Osteocyte (in vitro differentiated cells): Measurements from ENCODE around the gene ATP2B1. TPM values are rescaled to one million over a fixed set of nuclear protein-coding genes. Genes with fewer than 3 reads are reported as not detected.

Experiments used
- DNase-seq: peaks from one replicate; pipeline ENCODE4 v3.0.0; 2021; ENCODE audit warnings: mixed read lengths; ENCODE audit not compliant: unreplicated experiment; ENCODE audit errors: extremely low spot score
- H3K27ac Mint-ChIP-seq: one replicate; pipeline ENCODE4 v1.8.0; 2021; ENCODE audit warnings: mild to moderate bottlenecking, mixed read lengths; ENCODE audit not compliant: unreplicated experiment
- H3K27me3 Mint-ChIP-seq: one replicate; pipeline ENCODE4 v1.8.0; 2021; ENCODE audit warnings: mixed read lengths; ENCODE audit not compliant: unreplicated experiment
- H3K36me3 Mint-ChIP-seq: one replicate; pipeline ENCODE4 v1.8.0; 2021; ENCODE audit warnings: mixed read lengths; ENCODE audit not compliant: unreplicated experiment
- H3K4me1 Mint-ChIP-seq: one replicate; pipeline ENCODE4 v1.8.0; 2021; ENCODE audit warnings: mixed read lengths; ENCODE audit not compliant: unreplicated experiment
- H3K4me3 Mint-ChIP-seq: one replicate; pipeline ENCODE4 v1.8.0; 2021; ENCODE audit warnings: mild to moderate bottlenecking, moderate library complexity, mixed read lengths; ENCODE audit not compliant: unreplicated experiment
- H3K9me3 Mint-ChIP-seq: one replicate; pipeline ENCODE4 v1.8.0; 2021; ENCODE audit warnings: mixed read lengths; ENCODE audit not compliant: unreplicated experiment
- total RNA-seq: library from RNA; stranded (reverse); gene quantifications from 2 replicates; pipeline ENCODE4 v1.2.1, GENCODE V29; 2021
- TF ChIP-seq, protein P1 (sequence below): fragments of 200-600 bp; sonication (generic); IDR thresholded peaks from 2 replicates; pipeline ENCODE4 v1.5.0; 2021; ENCODE audit warnings: antibody characterized with exemption, mild to moderate bottlenecking, moderate library complexity

The ATP2B1 gene
- total RNA-seq, 1 donor from 2014 or later: 45.5 TPM

DNA sequence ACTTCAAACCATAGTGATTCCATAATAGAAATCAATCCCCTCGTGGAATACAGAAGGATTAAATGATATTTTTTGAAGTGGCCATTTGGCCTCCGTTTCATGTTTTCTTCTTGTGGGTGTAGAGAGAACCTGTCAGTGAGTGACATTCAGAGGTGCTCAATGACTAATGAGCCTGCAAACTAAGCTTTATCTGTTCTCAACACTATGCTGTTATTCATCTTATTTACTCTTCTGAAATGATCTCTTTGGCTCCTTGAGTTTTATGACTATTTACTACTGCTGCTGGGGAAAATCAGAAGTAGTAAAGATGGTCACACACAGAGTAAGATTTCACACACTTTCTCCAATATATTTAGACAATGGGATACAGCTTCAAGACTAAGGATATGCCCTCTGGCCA is 30.4 kb downstream of the ATP2B1 start:
- H3K4me3 Mint-ChIP-seq: no peak overlapping the region
- peaks cover 3% of the 10 kb centered on the region for H3K4me1 Mint-ChIP-seq
- no peaks in the 10 kb centered on the region for H3K27me3 Mint-ChIP-seq

DNA sequence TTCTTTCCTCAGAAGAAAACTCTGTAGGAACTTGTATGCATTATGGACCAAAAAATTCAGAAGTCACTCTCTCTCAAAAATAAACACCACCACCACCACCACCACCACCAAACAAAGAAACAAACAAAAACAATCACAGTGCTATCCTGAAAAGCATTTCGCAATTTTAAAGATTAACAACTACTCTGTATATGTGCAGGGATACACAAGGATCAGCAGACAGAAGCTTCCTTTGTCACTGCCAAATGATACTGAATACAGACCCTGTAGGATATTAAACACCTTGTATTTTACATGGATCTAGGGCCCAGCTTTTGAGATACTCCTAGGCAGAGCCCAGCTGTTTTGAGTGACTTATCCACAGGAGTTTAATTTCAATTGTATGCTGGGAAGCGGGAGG is 31.7 kb downstream of the ATP2B1 start:
- H3K36me3 Mint-ChIP-seq: peaks cover 23% of the 10 kb centered on the region
- no peaks in the 10 kb centered on the region for H3K27me3 Mint-ChIP-seq
- DNase-seq: no peak
- TF ChIP-seq, protein P1, sequence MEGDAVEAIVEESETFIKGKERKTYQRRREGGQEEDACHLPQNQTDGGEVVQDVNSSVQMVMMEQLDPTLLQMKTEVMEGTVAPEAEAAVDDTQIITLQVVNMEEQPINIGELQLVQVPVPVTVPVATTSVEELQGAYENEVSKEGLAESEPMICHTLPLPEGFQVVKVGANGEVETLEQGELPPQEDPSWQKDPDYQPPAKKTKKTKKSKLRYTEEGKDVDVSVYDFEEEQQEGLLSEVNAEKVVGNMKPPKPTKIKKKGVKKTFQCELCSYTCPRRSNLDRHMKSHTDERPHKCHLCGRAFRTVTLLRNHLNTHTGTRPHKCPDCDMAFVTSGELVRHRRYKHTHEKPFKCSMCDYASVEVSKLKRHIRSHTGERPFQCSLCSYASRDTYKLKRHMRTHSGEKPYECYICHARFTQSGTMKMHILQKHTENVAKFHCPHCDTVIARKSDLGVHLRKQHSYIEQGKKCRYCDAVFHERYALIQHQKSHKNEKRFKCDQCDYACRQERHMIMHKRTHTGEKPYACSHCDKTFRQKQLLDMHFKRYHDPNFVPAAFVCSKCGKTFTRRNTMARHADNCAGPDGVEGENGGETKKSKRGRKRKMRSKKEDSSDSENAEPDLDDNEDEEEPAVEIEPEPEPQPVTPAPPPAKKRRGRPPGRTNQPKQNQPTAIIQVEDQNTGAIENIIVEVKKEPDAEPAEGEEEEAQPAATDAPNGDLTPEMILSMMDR: no peak
- peaks cover 21% of the 10 kb centered on the region for H3K9me3 Mint-ChIP-seq
- no peak overlapping the region for H3K27ac Mint-ChIP-seq
- H3K4me3 Mint-ChIP-seq: no peak overlapping the region
- H3K4me1 Mint-ChIP-seq: peaks cover 9% of the 10 kb centered on the region

More for the DNA sequence above, 30.4 kb downstream of the ATP2B1 start:
- Mint-ChIP-seq H3K36me3 (peaks cover 32% of the 10 kb centered on the region), H3K27ac (no peak overlapping the region), H3K9me3 (peaks cover 34% of the 10 kb centered on the region)
- TF ChIP-seq, protein P1: no peak
- no peak for DNase-seq

DNA sequence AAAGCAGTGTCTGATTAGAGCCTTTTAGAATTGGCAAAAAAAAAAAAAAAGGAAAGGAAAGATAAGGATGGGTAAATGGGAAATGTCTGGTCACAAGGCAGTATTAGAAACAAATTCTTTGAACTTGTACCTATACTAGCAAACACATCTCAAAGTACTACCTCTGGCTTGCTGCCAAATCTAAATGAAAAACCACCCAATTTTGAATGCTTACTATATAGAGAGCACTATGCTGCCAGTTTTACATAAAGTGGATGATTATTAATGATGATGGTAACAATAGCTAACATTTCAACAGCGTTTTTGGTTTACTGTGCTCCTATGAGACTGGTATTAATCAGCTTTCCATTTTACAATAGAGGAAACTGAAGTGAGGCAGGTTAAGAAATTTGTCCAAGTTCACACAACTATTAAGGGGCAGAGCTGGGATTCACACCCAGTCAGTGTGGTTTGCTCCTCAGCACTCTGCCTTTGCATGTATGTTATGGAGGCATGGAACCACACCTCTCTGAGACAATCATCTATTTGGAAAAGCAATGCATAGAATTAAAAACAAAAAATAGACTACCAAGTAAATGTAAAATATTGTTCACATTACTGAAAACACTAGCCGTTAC is 34.2 kb downstream of the ATP2B1 start:
- Mint-ChIP-seq H3K4me1 (peaks cover 19% of the 10 kb centered on the region), H3K27me3 (no peaks in the 10 kb centered on the region), H3K4me3 (no peak overlapping the region), H3K27ac (no peak overlapping the region), H3K36me3 (peaks cover 2% of the 10 kb centered on the region), H3K9me3 (peaks cover 7% of the 10 kb centered on the region)
- TF ChIP-seq, protein P1: no peak
- DNase-seq: no peak

DNA sequence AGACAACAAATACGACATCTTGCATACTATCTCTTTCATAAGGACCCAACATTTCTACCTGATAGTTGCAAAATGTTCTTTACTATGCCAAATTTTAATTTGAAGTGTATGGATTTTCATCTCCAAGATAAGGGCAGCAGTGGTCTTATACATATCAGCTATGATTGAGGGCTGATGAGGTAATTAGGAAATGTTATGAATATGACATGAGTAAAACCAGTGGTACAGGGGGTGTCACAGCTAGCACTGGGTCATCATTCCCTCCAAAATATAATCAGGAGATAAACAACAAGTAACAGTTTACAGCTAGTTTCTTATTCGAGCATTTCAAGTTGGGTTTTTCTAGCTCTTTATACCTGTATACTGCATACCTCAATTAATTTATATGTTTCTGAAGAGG is 35.0 kb downstream of the ATP2B1 start:
- H3K27me3 Mint-ChIP-seq: no peaks in the 10 kb centered on the region

DNA sequence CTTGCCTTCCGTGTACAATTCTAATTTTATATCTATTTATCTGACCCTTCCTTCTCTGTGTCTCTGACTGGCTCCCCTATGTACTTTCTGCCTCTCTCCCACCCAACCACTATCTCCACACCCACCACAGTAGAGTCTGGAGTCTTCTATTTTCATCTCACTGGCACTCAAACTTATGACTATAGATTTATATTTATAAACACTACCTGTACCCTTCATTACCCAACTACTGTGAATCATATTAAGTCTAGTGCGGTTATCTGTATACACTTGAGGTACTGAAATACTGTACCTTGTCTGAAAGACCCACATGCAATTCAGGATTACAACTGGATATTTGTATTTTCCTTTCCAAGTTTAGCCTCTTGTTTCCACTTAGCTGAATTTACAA is 36.1 kb downstream of the ATP2B1 start:
- H3K36me3 Mint-ChIP-seq: no peaks in the 10 kb centered on the region
- DNase-seq: no peak
- no peak overlapping the region for H3K27ac Mint-ChIP-seq
- H3K9me3 Mint-ChIP-seq: peaks cover 3% of the 10 kb centered on the region
- TF ChIP-seq, protein P1: no peak
- H3K27me3 Mint-ChIP-seq: no peaks in the 10 kb centered on the region
- H3K4me1 Mint-ChIP-seq: peaks cover 16% of the 10 kb centered on the region
- H3K4me3 Mint-ChIP-seq: no peak overlapping the region

More for the DNA sequence above, 35.0 kb downstream of the ATP2B1 start:
- no peak for DNase-seq
- no peaks in the 10 kb centered on the region for H3K36me3 Mint-ChIP-seq
- H3K4me3 Mint-ChIP-seq: no peak overlapping the region
- H3K9me3 Mint-ChIP-seq: peaks cover 3% of the 10 kb centered on the region
- TF ChIP-seq, protein P1: no peak
- peaks cover 19% of the 10 kb centered on the region for H3K4me1 Mint-ChIP-seq
- no peak overlapping the region for H3K27ac Mint-ChIP-seq
